Transverse colon (tissue), 4 donors: ENCODE measurements around the gene PRCP. TPM values are rescaled to one million over a fixed set of nuclear protein-coding genes. Genes with fewer than 3 reads are reported as not detected.

Experiments
- DNase-seq: peaks from one replicate; pipeline ENCODE4 v3.0.0-alpha.2; 2019
- H3K27ac ChIP-seq, 4 donors: fragments of 200-600 bp; sonication (generic); 2 replicates each; pipeline ENCODE4 v1.5.1; 2016 to 2018; ENCODE audit warnings: inconsistent platforms in 4 of 4
- H3K27me3 ChIP-seq: fragments of 200-600 bp; sonication (generic); 2 replicates; pipeline ENCODE4 v1.5.1; 2017; ENCODE audit warnings: inconsistent platforms
- H3K36me3 ChIP-seq, 4 donors: fragments of 200-600 bp; sonication (generic); 2 replicates each; pipeline ENCODE4 v1.5.1; 2017 to 2019; ENCODE audit warnings: inconsistent platforms in 4 of 4
- H3K4me1 ChIP-seq, 4 donors: fragments of 200-600 bp; sonication (generic); 2 replicates each; pipeline ENCODE4 v1.5.1; 2017 to 2020; ENCODE audit warnings: inconsistent platforms in 4 of 4
- H3K4me3 ChIP-seq, 4 donors: fragments of 200-600 bp; sonication (generic); 1 replicate in 1 of 4; 2 replicates in 3 of 4; pipeline versions ENCODE4 v1.5.1 to v1.6.1; 2017 to 2019; ENCODE audit warnings: inconsistent platforms in 4 of 4
- H3K9me3 ChIP-seq, 2 donors: fragments of 200-600 bp; sonication (generic); 2 replicates each; pipeline ENCODE4 v1.5.1; 2017 to 2019; ENCODE audit warnings: inconsistent platforms in 2 of 2
- CTCF ChIP-seq, 5 experiments: fragments of 200-600 bp in 3 of 5; fragments of 450-650 bp in 2 of 5; sonication (generic) in 3 of 5; IDR thresholded peaks; 1 replicate in 2 of 5; 2 replicates in 3 of 5; pipeline ENCODE4 v1.5.1; 2016 to 2017; ENCODE audit warnings: antibody characterized with exemption in 5 of 5, inconsistent platforms in 3 of 5, mild to moderate bottlenecking in 2 of 5, moderate library complexity in 1 of 5
- EP300 ChIP-seq: sonication (generic); formaldehyde crosslinking; IDR thresholded peaks from one replicate; pipeline ENCODE4 v1.6.1; 2017; ENCODE audit warnings: antibody characterized with exemption, low read depth
- POLR2A ChIP-seq: fragments of 450-650 bp; IDR thresholded peaks from one replicate; pipeline ENCODE4 v1.6.1; 2016; ENCODE audit warnings: antibody characterized with exemption, mild to moderate bottlenecking, moderate library complexity
- POLR2AphosphoS5 ChIP-seq, 3 donors: sonication (generic); formaldehyde crosslinking; IDR thresholded peaks; one replicate each; pipeline ENCODE4 v1.6.1; 2016; ENCODE audit warnings: antibody characterized with exemption in 3 of 3
- WGBS, 2 donors: methylation state at CpG; one replicate each; pipeline ENCODE4 v1.1.5; 2018; ENCODE audit warnings: low coverage in 1 of 2; 5-methylcytosine and 5-hydroxymethylcytosine counted together
- in situ Hi-C, 4 donors: fragments of 200-750 bp; cut with MboI; loops; one replicate each; pipeline versions ENCODE4 v1.15.0 to v1.15.1; 2017; ENCODE audit warnings: low sequenced_read_pairs in 3 of 4, low pct_ligation_motif_present in 1 of 4, low pct_unique_long_range_greater_than_20kb in 1 of 4
- intact Hi-C: fragments of 100-400 bp; cut with DNase I; formaldehyde crosslinking; loops from one replicate; pipeline ENCODE4 v1.15.1; 2023; ENCODE audit warnings: low total_unique reads
- total RNA-seq, 4 donors: library from RNA; depleted of rRNA; stranded (reverse); fragments of >200 nt; gene quantifications; one replicate each; pipeline ENCODE4 v1.1.0, GENCODE V29; 2016

Gene PRCP
- total RNA-seq, 4 donors from 2014 or later, result 20.9 to 34.8 (median 29.9) TPM

GRCh38 chr11:82896183-82896582 lies 4.0 kb downstream of the PRCP start:
- no peak overlapping the region for H3K27ac ChIP-seq
- no peaks in the 10 kb centered on the region for H3K9me3 ChIP-seq
- WGBS, 2 donors, result 90 to 92% methylated on average over 2 to 6 of the region's 6 CpGs
- intact Hi-C loops, result no loop called here
- in situ Hi-C loops, result no loop called here
- no peaks in the 10 kb centered on the region for H3K36me3 ChIP-seq
- H3K27me3 ChIP-seq, result no peaks in the 10 kb centered on the region
- H3K4me1 ChIP-seq, result peaks cover 7 to 45% (median 18%) of the 10 kb centered on the region in 4 donors
- no peak overlapping the region for H3K4me3 ChIP-seq
- DNase-seq, result no peak
- TF ChIP-seq POLR2A, result no peak
- no peak for TF ChIP-seq CTCF (IDR thresholded peaks at IDR 0.05)
- TF ChIP-seq EP300, result no peak
- TF ChIP-seq POLR2AphosphoS5 (IDR thresholded peaks at IDR 0.05), result no peak

GRCh38 chr11:82895437-82896091 lies 4.7 kb downstream of the PRCP start:
- H3K9me3 ChIP-seq, result no peaks in the 10 kb centered on the region
- no peaks in the 10 kb centered on the region for H3K36me3 ChIP-seq
- H3K4me1 ChIP-seq, result peaks cover 7 to 45% (median 16%) of the 10 kb centered on the region in 4 donors
- no peaks in the 10 kb centered on the region for H3K27me3 ChIP-seq
- in situ Hi-C loops, result no loop called here
- intact Hi-C loops, result no loop called here
- no peak overlapping the region for H3K27ac ChIP-seq
- no peak overlapping the region for H3K4me3 ChIP-seq
- TF ChIP-seq POLR2AphosphoS5 (IDR thresholded peaks at IDR 0.05) (no peak), CTCF (IDR thresholded peaks at IDR 0.05) (no peak), POLR2A (no peak), EP300 (no peak)
- no peak for DNase-seq

- Histone ChIP-seq H3K36me3 (no peaks in the 10 kb centered on the region), H3K9me3 (no peaks in the 10 kb centered on the region), H3K27me3 (no peaks in the 10 kb centered on the region), H3K27ac (no peak overlapping the region), H3K4me3 (no peak overlapping the region), H3K4me1 (peaks cover 0 to 21% (median 1%) of the 10 kb centered on the region in 4 donors)
- no peak for DNase-seq
- no peak for TF ChIP-seq POLR2A
- TF ChIP-seq CTCF (IDR thresholded peaks at IDR 0.05), result no peak
- no peak for TF ChIP-seq POLR2AphosphoS5 (IDR thresholded peaks at IDR 0.05)
- no peak for TF ChIP-seq EP300
- in situ Hi-C loops, result no loop called here
- intact Hi-C loops, result loop anchor here (2.0 kb wide), 1 partner anchor 58 kb away; no protein-coding TSS in a partner anchor
- WGBS, 2 donors, result 93 to 94% methylated on average over 2 of the region's 2 CpGs
Observed at GRCh38 chr11:82892611-82893169, 7.5 kb downstream of the PRCP start.

- intact Hi-C loops, result no loop called here
Observed at GRCh38 chr11:82890936-82891335, 9.3 kb downstream of the PRCP start.

More at GRCh38 chr11:82890936-82891335, 9.3 kb downstream of the PRCP start:
- H3K36me3 ChIP-seq, result no peaks in the 10 kb centered on the region
- H3K9me3 ChIP-seq, result no peaks in the 10 kb centered on the region
- no peak overlapping the region for H3K4me3 ChIP-seq
- no peaks in the 10 kb centered on the region for H3K27me3 ChIP-seq
- in situ Hi-C loops, result no loop called here
- peaks cover 0 to 17% (median 1%) of the 10 kb centered on the region in 4 donors for H3K4me1 ChIP-seq
- no peak for DNase-seq
- no peak overlapping the region for H3K27ac ChIP-seq
- TF ChIP-seq POLR2A, result no peak
- no peak for TF ChIP-seq EP300
